ENCODE results near the gene CRYGN.

- TF ChIP-seq CTCF (IDR thresholded peaks at IDR 0.05) (no peak), EP300 (IDR thresholded peaks at IDR 0.05) (no peak), POLR2AphosphoS5 (IDR thresholded peaks at IDR 0.05) (no peak)
Observed at GRCh38 chr7:151483711-151483983, 43.7 kb upstream of the CRYGN start.

Data from stomach (tissue), 4 donors.